RPMI8226 (cell line): ENCODE data around the gene ZSCAN1.

Source experiments
- DNase-seq: peaks from one replicate; pipeline ENCODE4 v3.0.0-alpha.2; 2015

ZSCAN1 gene

GRCh38 chr19:58040751-58041525 lies 7.1 kb downstream of the ZSCAN1 start:
- DNase-seq = no peak

GRCh38 chr19:58042495-58043340 lies 8.9 kb downstream of the ZSCAN1 start:
- no peak for DNase-seq

- DNase-seq = no peak
Observed at GRCh38 chr19:58044391-58044790, 10.6 kb downstream of the ZSCAN1 start.

- no peak for DNase-seq
Observed at GRCh38 chr19:58044886-58045285, 11.1 kb downstream of the ZSCAN1 start.

- no peak for DNase-seq
Observed at GRCh38 chr19:58045411-58046050, 11.7 kb downstream of the ZSCAN1 start.

DNA sequence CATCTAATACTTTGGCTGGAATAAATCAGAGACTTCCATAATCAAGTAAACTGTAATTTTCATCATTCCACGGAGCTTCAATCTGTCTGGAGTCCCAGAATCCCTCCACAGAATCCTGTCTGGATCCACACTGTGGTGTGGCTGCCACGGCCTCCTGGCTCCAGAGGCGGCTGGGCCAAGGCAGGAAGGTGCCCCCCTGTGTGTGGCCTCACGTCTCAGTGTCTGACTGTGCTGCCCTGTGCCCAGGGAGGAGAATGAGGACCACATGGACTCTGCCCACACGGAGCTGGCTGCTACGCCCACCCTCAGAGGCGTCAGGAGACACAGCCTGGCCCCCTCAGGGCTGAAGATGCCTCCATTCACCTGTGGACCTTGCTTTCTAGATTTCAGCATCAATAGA lies 13.0 kb downstream of the ZSCAN1 start:
- DNase-seq = no peak

DNA sequence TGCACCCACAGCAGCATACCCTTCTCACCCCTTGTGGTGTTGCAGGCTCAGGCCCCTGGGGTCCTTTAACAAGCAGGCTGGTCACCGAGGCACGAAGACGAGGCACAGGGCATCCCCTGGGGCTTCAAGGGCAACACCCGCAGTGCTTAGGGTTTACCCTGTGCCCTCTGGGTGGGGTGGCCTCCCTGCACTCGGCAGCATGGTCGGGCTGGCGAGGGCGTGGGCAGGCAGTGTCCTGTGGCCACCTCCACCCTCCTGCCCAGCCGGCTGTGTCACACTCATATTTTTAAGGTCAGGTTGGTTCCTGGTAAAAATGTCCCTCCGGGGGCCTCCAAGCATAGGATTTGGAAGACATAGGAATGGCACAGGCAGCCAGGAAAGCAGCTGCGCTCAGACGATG lies 13.8 kb downstream of the ZSCAN1 start:
- no peak for DNase-seq

- no peak for DNase-seq
Observed at GRCh38 chr19:58052256-58052655, 18.4 kb downstream of the ZSCAN1 start.

- DNase-seq = no peak
Observed at GRCh38 chr19:58053480-58054156, 19.8 kb downstream of the ZSCAN1 start.

DNA sequence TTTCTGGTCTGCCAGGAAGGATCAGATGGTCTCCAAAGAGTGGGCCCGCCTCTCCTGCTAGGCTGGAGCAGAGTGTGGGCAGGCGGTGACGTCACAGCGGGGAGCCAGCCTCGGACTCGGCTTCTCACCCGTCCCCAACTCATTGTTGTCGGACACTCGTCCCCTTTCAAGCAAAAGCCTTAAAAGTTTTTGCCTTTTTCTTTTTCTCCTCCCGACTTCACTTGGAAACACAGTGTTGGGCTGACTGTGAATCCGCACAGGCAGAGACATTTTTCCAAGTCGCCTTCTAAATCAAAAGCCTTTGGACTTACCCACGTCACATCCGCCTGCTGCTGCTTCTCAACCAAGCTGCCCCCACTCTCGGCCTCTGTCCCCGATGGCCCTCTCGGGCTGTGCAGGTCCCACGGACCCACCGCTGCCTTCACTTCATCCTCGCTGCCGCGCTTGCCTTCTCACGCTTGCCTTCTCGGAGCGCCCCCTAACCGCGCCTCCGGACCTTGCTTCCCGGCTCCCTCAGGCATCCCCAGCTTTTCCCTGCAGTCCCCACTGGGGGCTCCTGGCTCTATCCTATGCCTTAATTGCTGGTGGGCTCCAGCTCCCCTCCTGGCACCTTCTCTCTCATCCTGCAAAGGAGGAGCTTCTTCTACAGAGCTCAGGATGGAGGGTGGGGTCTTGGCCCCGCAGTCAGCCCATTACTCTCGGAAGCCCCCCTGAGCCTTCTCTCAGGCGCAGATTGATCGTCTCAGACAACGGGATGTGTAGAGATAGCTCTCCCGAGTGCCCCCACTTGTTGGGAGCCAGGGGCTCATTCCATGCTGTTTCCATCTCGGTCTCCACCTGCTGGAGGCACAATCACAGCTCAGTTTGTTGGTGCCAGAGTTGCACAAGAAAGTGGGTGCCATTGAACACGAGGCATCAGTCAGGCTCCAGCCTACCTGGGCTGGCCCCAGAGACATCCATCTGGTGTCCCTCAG lies 21.4 kb downstream of the ZSCAN1 start:
- no peak for DNase-seq

GRCh38 chr19:58056261-58056660 lies 22.4 kb downstream of the ZSCAN1 start:
- no peak for DNase-seq

DNA sequence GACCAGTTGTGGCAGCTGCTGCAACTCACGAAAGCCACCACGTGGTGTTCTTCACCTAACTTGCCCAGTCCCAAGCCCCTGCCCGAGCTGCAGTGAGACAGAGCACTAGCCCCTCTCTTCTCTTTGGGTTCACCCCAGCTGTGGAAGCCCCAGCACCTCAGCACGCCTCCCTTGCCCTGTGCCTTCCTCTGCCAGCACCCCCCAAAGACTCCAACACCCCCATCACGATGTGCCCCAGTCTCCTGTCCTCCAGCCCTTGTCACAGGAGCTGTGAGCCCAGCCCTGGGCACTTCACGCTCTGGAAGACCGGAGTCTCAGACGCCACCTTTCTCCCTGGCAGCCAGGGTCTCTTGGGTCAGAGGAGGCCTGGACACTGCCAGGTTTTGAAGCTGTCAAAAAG lies 23.0 kb downstream of the ZSCAN1 start:
- no peak for DNase-seq

DNA sequence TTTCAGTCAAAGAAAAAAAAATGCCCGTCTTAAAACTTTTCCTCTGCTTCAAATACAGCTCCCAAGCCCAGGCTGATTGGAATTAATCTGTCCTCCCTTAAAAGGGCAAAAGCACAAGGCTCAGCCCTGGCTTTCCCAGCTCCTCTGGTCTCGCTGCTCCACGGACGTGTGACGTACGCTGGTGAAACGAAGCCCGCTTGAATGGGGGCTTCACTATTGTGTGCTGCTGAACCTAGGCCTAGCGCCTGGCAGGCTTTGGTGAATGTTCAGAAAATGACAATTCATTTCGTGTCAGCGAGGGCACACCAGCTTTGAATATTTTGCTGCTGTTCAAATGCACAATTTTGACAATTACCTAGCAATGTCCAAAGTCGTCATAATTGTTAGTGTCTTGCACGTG lies 24.6 kb downstream of the ZSCAN1 start:
- DNase-seq = no peak

DNA sequence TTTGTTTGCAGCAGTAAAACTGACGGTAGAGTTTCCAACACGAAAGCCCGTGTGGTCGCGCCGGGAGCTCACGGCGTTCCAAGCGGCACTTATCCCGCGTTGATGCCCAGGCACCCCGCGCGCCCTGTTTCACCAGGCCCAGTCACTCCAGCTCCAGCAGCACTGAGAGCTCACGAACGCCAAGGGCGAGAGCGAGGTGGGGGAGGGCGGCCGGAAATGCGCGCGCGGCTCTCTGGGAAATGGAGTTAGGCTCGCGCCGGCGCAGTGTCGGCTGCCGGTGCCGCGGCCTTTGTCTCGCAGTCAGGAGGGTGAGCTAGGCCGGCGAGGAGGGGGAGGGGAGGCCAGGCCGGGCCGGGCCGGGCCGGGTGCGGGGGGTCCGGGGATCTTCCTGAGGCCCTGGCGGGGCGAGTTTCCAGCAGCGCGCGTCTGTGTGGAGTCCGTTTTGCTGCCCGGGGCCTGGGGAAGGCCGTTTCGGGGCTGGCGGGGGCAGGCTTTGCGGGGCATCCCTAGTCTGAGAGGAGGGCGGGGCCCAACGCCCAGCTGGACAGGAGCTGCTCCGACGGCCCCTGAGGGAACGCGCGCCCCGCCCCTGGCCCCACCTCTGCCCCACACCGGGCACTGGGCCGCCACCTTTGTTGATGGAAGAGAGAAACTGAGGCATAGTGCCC lies 25.3 kb downstream of the ZSCAN1 start, which contains the start of gene ZNF135:
TSS of gene ZNF135 (plus strand) at position 280 of the 668 bp plus-strand sequence. CDS start 721 bp downstream, outside the sequence.
- peak; percentile 31 for DNase-seq

DNA sequence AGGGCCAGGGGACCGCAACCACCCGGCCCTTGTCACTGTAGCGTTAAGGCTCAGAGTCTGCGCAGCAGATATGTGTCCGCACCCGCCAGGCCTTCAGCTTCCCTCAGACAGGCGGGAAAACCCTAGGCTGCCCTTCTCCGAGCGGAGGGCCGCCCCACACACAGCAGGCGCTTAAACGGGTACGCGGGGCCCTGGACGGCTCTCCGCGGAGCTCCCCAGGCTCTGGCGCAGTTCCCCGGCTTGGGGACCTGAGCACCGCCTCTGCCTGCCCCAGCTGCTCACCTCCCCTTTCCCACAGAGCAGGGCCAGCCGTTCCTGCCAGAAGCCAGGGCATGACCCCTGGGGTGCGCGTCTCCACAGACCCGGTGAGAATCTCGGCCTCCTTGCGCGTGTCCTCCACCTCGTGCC lies 25.9 kb downstream of the ZSCAN1 start:
- no peak for DNase-seq

- DNase-seq = no peak
Observed at GRCh38 chr19:58060231-58060630, 26.4 kb downstream of the ZSCAN1 start.

DNA sequence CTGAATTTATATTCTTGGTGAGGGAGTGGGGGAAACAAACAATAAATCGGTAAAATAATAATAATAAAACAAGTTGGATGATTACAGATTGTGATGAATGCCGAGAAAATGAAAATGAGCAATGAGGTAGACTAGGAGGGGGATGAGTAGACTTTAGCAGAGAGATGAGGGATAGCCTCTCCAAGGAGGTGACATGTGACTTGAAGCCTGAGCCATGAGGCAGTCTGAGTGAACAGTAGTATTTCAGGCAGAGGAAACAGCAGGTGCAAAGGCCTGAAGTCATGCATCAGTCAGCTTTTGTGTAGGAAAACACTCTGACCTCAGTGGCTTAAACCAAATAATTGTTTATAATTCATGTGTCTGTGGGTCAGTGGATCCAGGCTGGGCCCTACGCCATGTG lies 29.9 kb downstream of the ZSCAN1 start:
- no peak for DNase-seq

DNA sequence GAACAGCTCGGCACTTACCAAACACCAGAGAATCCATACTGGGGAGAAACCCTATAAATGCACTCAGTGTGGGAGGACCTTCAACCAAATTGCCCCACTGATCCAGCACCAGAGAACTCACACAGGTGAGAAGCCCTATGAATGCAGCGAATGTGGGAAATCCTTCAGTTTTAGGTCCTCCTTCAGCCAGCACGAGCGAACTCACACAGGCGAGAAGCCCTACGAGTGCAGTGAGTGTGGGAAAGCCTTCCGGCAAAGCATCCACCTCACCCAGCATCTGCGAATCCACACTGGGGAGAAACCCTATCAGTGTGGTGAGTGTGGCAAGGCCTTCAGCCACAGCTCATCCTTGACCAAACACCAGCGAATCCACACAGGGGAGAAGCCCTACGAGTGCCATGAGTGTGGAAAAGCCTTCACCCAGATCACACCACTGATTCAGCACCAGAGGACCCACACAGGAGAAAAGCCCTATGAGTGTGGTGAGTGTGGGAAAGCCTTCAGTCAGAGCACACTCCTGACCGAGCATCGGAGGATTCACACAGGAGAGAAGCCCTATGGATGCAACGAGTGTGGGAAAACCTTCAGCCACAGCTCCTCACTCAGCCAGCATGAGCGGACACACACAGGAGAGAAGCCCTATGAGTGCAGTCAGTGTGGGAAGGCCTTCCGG lies 33.6 kb downstream of the ZSCAN1 start:
- no peak for DNase-seq

GRCh38 chr19:58079792-58080191 lies 46.0 kb downstream of the ZSCAN1 start:
- DNase-seq = no peak

- DNase-seq = no peak
Observed at GRCh38 chr19:58083021-58083420, 49.2 kb downstream of the ZSCAN1 start.
